GM12865 (cell line): ENCODE data around the gene RAB22A.

Experiments used
- DNase-seq: peaks from one replicate; pipeline ENCODE4 v3.0.0; 2010; ENCODE audit warnings: low read depth
- H3K4me3 ChIP-seq: 2 replicates; pipeline ENCODE4 v1.5.1; 2011; ENCODE audit warnings: mild to moderate bottlenecking, low read depth, low read length, control low read depth
- TF ChIP-seq, protein P1 (sequence below): IDR thresholded peaks from 2 replicates; pipeline ENCODE4 v1.5.1; 2011; ENCODE audit warnings: low read length, control low read depth, low read depth, inconsistent platforms; ENCODE audit not compliant: insufficient read depth; ENCODE audit errors: missing control alignments

Gene RAB22A

DNA sequence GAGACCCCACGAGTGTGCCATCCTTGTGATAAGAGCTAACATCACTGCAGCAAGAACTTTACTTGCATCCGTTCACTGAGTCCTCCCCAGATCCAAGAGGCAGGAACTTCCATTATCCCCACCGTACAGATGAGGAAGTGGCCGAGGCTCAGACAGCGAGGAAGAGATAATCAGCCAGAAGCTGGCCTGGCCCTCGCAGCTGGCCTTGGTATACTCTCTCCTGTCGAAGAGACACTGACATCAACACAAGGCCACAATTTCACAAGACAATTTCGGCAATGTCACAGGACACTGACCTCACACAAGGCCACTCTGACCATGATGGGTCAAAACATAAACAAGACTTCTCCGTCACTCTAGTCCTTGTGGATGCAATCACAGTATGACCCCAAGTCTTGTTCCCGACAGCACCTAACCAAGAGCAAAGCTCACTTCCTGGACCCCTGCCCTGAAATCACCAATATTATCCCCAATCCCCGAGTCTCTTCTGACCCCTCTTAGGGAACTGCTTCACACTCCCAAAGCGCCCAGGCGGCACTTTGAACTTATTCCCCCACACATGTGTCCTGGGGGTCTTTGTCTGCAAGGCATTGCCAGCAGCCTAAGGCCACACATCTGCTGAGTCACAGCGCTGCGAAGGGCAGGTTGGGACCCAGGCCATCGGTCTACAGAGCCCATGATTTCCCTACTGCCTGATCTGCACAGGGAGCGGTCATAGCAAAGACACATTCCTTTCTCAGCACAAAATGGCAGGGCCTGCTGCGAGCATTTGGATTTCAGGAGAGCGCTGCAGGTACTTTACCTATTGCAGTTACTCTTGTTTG, 64.7 kb downstream of the RAB22A start:
- H3K4me3 ChIP-seq: no peak overlapping the region
- no peak for DNase-seq
- TF ChIP-seq, protein P1, sequence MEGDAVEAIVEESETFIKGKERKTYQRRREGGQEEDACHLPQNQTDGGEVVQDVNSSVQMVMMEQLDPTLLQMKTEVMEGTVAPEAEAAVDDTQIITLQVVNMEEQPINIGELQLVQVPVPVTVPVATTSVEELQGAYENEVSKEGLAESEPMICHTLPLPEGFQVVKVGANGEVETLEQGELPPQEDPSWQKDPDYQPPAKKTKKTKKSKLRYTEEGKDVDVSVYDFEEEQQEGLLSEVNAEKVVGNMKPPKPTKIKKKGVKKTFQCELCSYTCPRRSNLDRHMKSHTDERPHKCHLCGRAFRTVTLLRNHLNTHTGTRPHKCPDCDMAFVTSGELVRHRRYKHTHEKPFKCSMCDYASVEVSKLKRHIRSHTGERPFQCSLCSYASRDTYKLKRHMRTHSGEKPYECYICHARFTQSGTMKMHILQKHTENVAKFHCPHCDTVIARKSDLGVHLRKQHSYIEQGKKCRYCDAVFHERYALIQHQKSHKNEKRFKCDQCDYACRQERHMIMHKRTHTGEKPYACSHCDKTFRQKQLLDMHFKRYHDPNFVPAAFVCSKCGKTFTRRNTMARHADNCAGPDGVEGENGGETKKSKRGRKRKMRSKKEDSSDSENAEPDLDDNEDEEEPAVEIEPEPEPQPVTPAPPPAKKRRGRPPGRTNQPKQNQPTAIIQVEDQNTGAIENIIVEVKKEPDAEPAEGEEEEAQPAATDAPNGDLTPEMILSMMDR: no peak

DNA sequence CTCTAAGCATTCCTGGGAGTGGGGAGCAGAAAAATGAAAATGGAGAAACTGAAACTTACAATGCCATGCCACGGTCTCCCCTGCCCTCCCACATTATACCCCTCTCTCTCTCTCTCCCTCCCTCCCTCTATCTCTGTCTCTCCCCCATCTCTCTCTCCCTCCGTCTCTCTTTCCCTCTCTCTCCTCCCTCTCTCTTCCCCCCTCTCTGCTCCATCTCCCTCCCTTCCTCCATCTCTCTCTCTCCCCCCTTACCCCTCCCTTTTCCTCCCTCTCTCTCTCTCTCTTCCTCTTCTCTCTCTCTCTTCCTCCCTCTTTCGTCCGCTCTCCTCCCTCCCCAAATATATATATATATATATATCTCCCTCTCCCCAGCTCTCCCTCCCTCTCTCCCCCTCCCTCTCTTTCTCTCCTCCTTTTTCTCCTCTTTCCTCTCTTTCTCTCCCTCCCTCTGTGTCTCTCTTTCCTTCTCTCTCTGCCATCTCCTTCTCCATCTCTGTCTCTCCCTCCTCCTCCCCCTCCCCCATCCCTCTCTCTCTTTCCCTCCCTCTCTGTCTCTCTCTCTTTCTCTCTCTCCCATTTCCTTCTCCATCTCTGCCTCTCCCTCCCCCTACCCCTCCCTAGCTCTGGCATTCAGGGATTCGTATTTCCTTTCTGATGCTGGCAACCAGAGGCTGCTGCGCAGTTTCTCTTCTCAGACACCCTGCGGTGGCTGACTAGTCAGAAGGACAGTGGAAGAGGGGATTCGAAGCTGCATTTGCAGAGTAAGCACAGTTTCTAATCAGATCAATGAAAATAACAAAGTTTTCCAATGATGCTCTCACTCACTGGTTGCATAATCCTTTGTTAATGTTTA, 65.6 kb downstream of the RAB22A start:
- TF ChIP-seq, protein P1: no peak
- no peak overlapping the region for H3K4me3 ChIP-seq
- DNase-seq: no peak

DNA sequence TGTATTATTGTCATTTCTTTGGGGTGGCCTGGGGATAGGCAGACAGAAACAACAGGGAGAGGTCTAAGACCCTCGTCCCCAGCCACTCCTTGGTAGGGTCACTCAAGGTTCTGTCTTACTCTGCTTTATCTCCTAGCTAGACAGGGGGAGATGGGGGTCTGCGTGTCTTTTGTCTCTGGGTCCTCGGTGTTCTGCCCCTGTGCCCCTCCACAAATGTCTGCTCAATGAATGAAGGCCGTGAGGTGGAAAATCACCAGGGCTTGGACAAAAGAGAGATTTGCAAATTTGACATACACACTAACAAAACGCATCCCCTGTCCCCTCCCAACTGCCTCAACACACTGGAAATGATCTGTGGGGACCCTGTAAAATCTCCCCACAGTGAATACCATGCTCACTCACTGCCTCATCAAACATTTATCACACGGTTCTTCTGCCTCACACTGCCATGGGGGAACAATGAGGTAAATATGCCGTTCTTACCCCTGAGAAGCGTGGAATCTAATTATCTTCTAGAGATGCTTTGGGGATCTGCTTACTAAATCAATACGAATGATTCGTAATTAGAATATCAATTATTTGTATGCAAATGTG, 66.3 kb downstream of the RAB22A start:
- DNase-seq: no peak
- H3K4me3 ChIP-seq: no peak overlapping the region

DNA sequence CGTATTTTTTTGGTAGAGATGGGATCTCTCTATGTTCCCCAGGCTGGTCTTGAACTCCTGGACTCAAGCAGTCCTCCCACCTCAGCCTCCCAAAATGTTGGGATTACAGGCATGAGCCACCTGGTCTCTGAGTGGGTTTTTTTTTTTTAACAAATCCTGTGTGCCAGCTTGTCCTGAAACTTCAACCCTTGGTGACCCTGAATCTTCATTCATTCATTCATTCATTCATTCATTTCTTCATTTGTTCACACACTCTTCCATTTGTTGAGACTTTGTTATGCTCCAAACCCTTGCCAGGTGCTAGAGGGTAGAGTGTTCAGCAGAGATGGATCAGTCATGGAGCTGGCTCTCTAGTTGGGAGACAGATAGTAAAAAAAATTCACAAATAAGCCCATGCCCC, 67.5 kb downstream of the RAB22A start:
- no peak overlapping the region for H3K4me3 ChIP-seq
- TF ChIP-seq, protein P1: no peak
- DNase-seq: no peak

More for the DNA sequence above, 66.3 kb downstream of the RAB22A start:
- TF ChIP-seq, protein P1: no peak

DNA sequence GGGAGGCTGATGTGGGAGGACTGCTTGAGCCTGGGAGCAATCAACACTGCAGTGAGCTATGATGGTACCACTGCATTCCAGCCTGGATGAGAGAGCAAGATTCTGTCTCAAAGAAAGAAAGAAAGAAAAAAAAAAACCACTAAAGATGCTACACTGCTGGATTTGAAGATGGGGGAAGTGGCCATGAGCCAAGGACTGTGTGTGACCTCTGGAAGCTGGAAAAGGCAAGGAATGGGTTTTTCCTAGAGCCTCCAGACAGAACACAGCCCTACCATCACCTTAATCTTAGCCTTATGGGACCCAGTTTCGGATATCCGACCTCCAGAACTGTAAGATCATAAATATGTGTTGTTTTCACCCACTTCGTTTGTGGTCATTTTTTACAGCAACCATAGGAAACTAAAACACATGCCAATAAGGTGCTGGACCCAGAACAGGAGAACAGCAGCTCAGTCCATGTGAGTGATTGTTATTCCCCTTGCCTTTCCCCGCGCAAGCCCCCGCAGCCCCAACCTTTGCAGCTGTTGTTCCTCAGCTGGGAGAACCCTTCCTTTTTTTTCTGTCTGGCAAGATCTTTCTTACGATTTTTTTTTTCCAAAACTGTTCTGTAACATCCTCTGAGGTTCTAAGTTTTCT, 68.4 kb downstream of the RAB22A start:
- TF ChIP-seq, protein P1: no peak
- DNase-seq: no peak
- no peak overlapping the region for H3K4me3 ChIP-seq

DNA sequence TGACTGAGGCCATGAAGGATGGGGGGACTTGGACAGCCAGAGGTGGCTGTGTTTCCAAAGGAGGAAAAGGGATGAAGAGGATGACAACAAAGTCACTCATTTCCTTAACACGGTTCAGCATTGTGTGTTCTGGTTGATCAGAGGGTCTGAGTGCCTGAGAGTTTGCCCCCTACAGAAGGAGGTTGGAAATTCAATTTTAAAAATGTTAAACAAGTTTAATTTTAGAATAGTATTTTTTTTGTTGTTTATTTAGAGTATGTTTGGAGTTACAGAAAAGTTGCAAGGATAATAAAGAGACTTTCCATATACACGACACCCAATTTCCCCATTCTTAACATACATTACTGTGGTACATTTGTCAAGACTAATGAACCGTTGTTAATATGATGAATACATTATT, 69.2 kb downstream of the RAB22A start:
- no peak for DNase-seq
- TF ChIP-seq, protein P1: no peak
- H3K4me3 ChIP-seq: no peak overlapping the region
